HepG2 (cell line): ENCODE results near the gene PPP6R2. TPM values are rescaled to one million over a fixed set of nuclear protein-coding genes. Genes with fewer than 3 reads are reported as not detected.

Experiments used
- ARNTL ChIP-seq: sonication (generic); formaldehyde crosslinking; IDR thresholded peaks from 2 replicates; pipeline ENCODE4 v1.4.0; 2020; ENCODE audit warnings: mild to moderate bottlenecking, missing genetic modification reagents
- ERF ChIP-seq: IDR thresholded peaks from 2 replicates; pipeline ENCODE4 v1.6.1; 2018; ENCODE audit warnings: missing biosample characterization, missing genetic modification reagents
- ETV6 ChIP-seq: sonication (generic); formaldehyde crosslinking; conservative IDR thresholded peaks from 2 replicates; pipeline ENCODE4 v1.4.0; 2020; ENCODE audit warnings: missing genetic modification reagents
- HNF4A ChIP-seq: sonication (generic); formaldehyde crosslinking; IDR thresholded peaks from 2 replicates; pipeline ENCODE4 v1.4.0; 2020; ENCODE audit warnings: missing genetic modification reagents
- PTBP1 ChIP-seq: fragments of 200-400 bp; formaldehyde crosslinking; IDR thresholded peaks from 2 replicates; pipeline ENCODE4 v1.6.1; 2018; ENCODE audit warnings: low read length, low read depth; ENCODE audit not compliant: poor library complexity, severe bottlenecking
- RNF2 ChIP-seq: fragments of 450-650 bp; conservative IDR thresholded peaks from 2 replicates; pipeline ENCODE4 v1.6.1; 2016; ENCODE audit warnings: low read depth
- SP140L ChIP-seq: sonication (generic); formaldehyde crosslinking; IDR thresholded peaks from 2 replicates; pipeline ENCODE4 v1.4.0; 2020; ENCODE audit warnings: missing genetic modification reagents, borderline replicate concordance
- SP2 ChIP-seq: sonication (generic); formaldehyde crosslinking; IDR thresholded peaks from 2 replicates; pipeline ENCODE4 v1.5.1; 2020; ENCODE audit warnings: mild to moderate bottlenecking, missing genetic modification reagents
- ZBTB7B ChIP-seq: sonication (generic); formaldehyde crosslinking; IDR thresholded peaks from 2 replicates; pipeline ENCODE4 v1.4.0; 2020; ENCODE audit warnings: missing genetic modification reagents
- ZFP1 ChIP-seq: IDR thresholded peaks from 2 replicates; pipeline ENCODE4 v1.6.1; 2016
- ZNF614 ChIP-seq: IDR thresholded peaks from 2 replicates; pipeline ENCODE4 v1.6.1; 2018; ENCODE audit warnings: missing biosample characterization, missing genetic modification reagents, inconsistent platforms, borderline replicate concordance
- polyA plus RNA-seq, 8 experiments: library from polyadenylated mRNA; depleted of rRNA in 3 of 8; stranded (reverse) in 7 of 8; unstranded in 1 of 8; fragments of >200 nt; fragmentation: Illumina TruSeq in 4 of 8; extraction: Trizol in 4 of 8; gene quantifications; 2 replicates each; pipeline versions ENCODE4 v1.2.1 to v1.2.3, GENCODE V29; 2011 to 2016; ENCODE audit warnings: low read depth in 4 of 8, missing spikeins in 1 of 8, mixed read lengths in 1 of 8; ENCODE audit not compliant: insufficient read depth in 1 of 8
- total RNA-seq, 5 experiments: library from RNA; depleted of rRNA; stranded (reverse); fragments of >200 nt; fragmentation: Illumina TruSeq; extraction: Trizol; gene quantifications; 2 replicates each; pipeline ENCODE4 v1.2.3, GENCODE V29; 2016; ENCODE audit warnings: low read depth in 1 of 5
- TF ChIP-seq, protein P1 (sequence below): sonication (generic); formaldehyde crosslinking; IDR thresholded peaks from 2 replicates; pipeline ENCODE4 v1.9.0; 2022; ENCODE audit warnings: missing genetic modification reagents, mild to moderate bottlenecking, borderline replicate concordance
- TF ChIP-seq, protein P2 (sequence below): sonication (generic); formaldehyde crosslinking; IDR thresholded peaks from 2 replicates; pipeline ENCODE4 v1.8.1; 2023; ENCODE audit warnings: mild to moderate bottlenecking, missing genetic modification reagents
- TF ChIP-seq, protein P3 (sequence below): sonication (generic); formaldehyde crosslinking; IDR thresholded peaks from 2 replicates; pipeline ENCODE4 v1.4.0; 2020; ENCODE audit warnings: missing genetic modification reagents
- TF ChIP-seq, protein P4 (sequence below): sonication (generic); formaldehyde crosslinking; IDR thresholded peaks from 2 replicates; pipeline ENCODE4 v1.4.0; 2020; ENCODE audit warnings: mild to moderate bottlenecking, low read depth, missing genetic modification reagents

The PPP6R2 gene
- total and polyA plus RNA-seq, 2 of the 13 experiments (the other 11 are each of a cell fraction or from before 2014, with no cell fraction given): 55.0 to 102 TPM

GRCh38 chr22:50297510-50298265 lies 45.4 kb upstream of the PPP6R2 start (continued):
- no peak for TF ChIP-seq PTBP1
- TF ChIP-seq ZBTB7B (CRISPR knock-in tag): no peak; the same call in 1 of the 2 replicates
- TF ChIP-seq, protein P1, sequence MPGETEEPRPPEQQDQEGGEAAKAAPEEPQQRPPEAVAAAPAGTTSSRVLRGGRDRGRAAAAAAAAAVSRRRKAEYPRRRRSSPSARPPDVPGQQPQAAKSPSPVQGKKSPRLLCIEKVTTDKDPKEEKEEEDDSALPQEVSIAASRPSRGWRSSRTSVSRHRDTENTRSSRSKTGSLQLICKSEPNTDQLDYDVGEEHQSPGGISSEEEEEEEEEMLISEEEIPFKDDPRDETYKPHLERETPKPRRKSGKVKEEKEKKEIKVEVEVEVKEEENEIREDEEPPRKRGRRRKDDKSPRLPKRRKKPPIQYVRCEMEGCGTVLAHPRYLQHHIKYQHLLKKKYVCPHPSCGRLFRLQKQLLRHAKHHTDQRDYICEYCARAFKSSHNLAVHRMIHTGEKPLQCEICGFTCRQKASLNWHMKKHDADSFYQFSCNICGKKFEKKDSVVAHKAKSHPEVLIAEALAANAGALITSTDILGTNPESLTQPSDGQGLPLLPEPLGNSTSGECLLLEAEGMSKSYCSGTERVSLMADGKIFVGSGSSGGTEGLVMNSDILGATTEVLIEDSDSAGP: 0 out of 2 replicates have a peak, but pooled peaks have one; percentile 2
- TF ChIP-seq RNF2: 0 out of 2 replicates have a peak, but pooled peaks have one; percentile 43
- TF ChIP-seq, protein P2, sequence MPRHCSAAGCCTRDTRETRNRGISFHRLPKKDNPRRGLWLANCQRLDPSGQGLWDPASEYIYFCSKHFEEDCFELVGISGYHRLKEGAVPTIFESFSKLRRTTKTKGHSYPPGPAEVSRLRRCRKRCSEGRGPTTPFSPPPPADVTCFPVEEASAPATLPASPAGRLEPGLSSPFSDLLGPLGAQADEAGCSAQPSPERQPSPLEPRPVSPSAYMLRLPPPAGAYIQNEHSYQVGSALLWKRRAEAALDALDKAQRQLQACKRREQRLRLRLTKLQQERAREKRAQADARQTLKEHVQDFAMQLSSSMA: no peak
- TF ChIP-seq SP140L (CRISPR knock-in tag): no peak
- TF ChIP-seq, protein P3, sequence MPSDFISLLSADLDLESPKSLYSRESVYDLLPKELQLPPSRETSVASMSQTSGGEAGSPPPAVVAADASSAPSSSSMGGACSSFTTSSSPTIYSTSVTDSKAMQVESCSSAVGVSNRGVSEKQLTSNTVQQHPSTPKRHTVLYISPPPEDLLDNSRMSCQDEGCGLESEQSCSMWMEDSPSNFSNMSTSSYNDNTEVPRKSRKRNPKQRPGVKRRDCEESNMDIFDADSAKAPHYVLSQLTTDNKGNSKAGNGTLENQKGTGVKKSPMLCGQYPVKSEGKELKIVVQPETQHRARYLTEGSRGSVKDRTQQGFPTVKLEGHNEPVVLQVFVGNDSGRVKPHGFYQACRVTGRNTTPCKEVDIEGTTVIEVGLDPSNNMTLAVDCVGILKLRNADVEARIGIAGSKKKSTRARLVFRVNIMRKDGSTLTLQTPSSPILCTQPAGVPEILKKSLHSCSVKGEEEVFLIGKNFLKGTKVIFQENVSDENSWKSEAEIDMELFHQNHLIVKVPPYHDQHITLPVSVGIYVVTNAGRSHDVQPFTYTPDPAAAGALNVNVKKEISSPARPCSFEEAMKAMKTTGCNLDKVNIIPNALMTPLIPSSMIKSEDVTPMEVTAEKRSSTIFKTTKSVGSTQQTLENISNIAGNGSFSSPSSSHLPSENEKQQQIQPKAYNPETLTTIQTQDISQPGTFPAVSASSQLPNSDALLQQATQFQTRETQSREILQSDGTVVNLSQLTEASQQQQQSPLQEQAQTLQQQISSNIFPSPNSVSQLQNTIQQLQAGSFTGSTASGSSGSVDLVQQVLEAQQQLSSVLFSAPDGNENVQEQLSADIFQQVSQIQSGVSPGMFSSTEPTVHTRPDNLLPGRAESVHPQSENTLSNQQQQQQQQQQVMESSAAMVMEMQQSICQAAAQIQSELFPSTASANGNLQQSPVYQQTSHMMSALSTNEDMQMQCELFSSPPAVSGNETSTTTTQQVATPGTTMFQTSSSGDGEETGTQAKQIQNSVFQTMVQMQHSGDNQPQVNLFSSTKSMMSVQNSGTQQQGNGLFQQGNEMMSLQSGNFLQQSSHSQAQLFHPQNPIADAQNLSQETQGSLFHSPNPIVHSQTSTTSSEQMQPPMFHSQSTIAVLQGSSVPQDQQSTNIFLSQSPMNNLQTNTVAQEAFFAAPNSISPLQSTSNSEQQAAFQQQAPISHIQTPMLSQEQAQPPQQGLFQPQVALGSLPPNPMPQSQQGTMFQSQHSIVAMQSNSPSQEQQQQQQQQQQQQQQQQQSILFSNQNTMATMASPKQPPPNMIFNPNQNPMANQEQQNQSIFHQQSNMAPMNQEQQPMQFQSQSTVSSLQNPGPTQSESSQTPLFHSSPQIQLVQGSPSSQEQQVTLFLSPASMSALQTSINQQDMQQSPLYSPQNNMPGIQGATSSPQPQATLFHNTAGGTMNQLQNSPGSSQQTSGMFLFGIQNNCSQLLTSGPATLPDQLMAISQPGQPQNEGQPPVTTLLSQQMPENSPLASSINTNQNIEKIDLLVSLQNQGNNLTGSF (CRISPR knock-in tag): peak; percentile 52; the same call in 1 of the 2 replicates
- no peak for TF ChIP-seq ETV6 (CRISPR knock-in tag)
- TF ChIP-seq, protein P4, sequence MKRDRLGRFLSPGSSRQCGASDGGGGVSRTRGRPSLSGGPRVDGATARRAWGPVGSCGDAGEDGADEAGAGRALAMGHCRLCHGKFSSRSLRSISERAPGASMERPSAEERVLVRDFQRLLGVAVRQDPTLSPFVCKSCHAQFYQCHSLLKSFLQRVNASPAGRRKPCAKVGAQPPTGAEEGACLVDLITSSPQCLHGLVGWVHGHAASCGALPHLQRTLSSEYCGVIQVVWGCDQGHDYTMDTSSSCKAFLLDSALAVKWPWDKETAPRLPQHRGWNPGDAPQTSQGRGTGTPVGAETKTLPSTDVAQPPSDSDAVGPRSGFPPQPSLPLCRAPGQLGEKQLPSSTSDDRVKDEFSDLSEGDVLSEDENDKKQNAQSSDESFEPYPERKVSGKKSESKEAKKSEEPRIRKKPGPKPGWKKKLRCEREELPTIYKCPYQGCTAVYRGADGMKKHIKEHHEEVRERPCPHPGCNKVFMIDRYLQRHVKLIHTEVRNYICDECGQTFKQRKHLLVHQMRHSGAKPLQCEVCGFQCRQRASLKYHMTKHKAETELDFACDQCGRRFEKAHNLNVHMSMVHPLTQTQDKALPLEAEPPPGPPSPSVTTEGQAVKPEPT (CRISPR knock-in tag): no peak
- no peak for TF ChIP-seq ZNF614 (CRISPR knock-in tag)
- TF ChIP-seq ZFP1 (CRISPR knock-in tag): no peak
- TF ChIP-seq ARNTL: 0 out of 2 replicates have a peak, but pooled peaks have one; percentile 20
- TF ChIP-seq SP2 (CRISPR knock-in tag): no peak
- 0 out of 2 replicates have a peak, but pooled peaks have one; percentile 1 for TF ChIP-seq HNF4A (CRISPR knock-in tag)
- 0 out of 2 replicates have a peak, but pooled peaks have one; percentile 30 for TF ChIP-seq ERF (CRISPR knock-in tag)
